ENCODE measurements around the gene APCDD1L.

The APCDD1L gene

DNA sequence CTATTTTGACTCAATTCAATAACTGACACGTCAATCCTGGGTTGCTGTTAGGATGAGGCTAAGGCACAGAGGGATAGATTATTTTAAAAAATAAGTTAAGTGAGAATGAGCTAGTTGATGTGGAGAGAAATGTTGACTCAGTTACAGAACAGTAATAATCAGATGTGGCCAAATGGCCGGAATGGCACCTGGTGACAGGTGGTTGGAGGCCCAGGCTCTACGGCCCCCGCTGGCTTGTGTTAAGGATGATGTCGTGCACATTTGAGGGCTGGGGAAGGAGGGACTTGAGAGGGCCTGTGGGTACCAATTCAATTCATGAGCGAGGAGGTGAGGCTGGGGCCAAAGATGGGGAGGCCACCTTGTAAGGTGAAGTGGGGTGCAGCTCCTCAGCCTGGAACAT, 31.7 kb downstream of the APCDD1L start:
- no peak for DNase-seq

DNA sequence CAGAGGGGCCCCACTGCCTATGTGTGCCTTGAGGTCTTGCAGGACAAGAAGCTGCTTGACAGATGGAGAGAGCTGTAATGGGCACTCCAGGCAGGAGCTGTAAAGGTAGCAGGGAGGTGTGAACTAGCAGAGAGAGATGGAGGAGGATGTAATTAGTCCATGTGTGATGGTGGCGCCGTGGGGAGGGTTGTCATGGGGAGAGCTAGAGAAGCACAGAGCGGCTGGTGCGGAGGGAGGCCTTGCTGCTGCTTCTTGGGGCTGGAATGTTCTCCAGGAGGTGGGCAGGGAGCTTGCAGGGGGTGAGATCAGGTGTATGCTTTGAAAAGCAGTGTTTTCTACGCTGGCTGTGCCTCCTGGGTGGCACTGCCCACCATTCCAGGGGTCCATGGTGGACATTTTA, 32.1 kb downstream of the APCDD1L start:
- DNase-seq: no peak

DNA sequence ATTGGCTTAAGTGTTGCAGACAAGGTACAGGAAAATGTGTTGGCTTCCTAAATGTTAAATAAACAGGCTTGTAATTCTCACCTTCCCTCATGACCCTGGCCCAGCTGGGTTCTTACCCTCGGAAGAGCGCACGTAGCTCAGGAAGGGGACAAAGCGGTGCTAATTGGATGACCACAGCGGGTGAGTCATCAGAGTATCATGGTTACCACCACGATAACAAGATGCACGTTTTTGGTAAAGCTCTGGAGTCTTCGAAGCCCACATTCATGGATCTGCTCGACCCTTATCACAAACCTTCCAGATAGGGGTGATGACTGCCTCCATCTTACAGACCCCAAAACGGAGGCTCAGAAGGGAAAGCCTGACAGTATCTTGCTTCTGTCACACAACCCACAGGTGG, 32.8 kb downstream of the APCDD1L start:
- DNase-seq: no peak

DNA sequence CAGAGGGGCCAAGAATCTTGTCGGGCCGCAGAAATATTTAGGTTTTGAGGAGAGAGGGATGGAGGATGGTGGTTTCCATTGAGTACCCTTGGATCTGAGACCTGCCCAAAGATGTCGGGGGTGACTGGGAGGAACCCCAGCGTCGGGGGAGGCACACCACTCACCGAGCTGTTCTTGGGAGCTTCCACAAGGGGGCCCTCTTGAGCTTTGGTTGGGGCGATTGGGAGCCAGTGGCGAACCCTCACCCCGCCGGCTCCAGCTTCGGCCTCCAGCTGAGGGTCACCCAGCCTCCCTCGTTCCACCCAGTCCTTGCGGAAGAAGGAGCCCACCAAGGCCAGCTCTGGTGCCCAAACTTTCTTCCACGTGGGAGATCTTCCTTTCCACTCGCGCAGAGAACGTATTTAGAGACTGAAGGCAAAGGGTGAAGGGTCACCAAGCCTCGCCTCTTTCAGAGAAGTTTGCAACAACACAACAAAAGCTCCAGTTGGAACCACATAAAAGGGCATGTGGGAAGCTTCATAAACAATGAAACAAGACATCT, 33.6 kb downstream of the APCDD1L start:
- DNase-seq: peak; percentile 72 to 79

DNA sequence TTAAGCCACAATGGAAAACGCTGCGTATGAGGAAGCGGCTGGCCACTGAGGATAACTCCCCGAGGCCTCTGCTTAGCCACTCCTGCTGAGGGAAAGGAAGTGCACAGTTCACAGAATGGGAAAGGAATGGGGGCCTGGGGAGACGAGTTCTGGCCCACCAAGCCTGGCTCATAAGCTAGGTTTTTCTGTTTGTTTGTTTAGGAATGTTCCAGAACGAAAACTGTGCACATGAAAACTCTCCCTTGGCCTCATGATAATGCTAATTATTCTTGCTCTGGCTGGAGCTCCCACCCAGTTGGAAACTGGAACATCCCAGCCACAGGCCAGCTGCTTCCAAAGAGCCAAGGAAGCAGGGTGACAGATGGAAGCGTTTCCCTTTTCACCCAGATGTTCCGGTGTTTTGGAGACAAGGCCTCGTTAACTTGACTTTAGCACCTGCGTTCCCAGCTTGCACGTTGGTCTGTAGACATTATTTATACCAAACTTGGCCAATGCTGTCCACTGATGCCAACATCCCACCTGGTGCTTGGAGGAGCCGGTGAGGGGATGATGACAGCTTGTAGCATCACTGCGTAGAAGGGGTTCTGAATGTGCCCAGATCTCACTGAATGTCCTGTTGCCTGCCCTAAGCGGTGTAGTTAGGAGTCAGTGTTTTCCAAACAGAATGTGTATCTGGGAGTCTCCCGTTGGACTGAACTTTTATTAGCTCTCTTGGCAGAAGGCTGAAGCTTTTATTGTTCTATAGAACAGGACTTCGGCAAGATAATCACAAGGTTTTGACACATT, 34.5 kb downstream of the APCDD1L start:
- no peak for DNase-seq

DNA sequence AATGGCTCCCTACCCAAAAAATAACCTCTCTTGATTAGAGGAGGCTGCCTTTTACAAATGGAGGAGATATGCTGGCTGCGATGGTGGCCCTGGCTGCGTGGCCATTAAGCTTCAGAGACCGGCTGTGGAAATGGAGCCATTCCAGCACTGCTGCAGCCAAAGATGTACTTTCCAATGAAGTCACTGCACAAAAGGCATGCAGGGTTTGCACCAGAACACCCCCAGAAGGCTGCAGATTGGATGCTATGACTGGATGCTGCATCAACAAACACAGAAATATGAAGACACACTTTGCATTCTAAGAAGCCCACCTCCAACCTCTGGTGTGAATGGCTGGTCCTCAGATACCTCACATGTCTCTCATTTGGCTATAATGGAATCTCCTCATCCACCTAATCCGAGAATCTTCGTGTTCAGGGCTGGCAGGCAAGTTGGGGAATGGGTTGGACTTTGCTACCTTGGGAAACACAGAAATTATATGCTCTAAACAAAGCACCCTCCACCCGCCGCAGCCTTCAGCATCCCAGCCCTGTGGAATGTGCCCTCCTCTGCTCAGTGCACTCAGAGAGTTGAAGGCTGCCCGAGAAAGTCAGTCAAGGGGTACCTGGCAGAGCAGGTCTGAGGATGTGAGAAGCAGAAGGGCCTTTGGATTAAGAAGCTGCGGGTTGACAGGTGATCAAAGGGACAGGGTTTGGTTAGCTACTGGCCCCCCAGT, 35.3 kb downstream of the APCDD1L start:
- no peak for DNase-seq

DNA sequence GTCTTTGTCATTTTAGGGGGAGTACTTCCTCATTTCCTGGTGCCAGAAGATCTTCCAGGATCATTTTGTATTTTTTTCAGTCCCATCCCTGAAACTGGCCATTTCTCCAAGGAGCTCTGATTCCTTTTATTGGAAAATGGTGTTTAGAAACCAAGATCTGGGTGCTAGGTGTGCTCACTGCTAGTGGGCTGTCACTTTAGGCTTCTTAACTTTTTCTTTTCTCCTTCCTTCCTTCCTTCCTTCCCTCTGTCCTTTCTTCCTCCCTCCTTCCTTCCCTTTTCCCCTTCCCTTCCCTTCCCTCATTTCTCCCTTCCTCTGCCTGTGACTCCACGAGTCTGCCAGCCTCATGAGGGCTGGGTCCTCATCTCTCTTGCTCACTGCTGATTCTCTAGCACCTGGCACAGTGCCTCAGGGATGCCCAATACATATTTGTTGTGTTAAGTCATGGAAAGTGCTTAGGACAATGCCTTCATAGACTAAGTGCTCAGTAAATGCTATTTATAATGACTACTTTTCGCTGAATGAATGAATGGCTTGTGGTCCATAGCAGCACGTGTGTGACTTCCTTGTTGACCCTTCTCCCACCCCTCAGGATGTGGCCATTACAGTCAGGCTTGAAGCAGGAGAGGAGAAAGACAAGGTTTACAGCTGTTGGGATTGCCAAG, 36.9 kb downstream of the APCDD1L start:
- no peak for DNase-seq

DNA sequence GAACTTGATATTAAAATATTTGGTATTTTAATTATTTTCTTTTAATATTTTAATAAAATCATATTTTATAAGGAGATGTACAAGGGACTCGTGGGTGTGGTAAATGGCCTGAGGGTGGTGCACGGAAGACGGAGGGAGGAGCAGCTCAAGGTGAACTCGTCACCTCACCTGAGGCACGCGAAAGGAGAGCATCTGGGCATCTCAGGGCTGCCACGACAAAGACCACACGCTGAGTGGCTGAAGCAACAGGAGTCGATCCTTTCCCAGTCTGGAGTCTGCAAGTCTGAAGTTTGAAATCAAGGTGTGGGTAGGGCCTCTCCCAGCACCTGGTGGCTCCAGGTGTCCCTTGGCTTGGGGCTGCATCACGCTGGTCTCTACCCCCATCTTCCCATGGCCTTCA, 39.7 kb downstream of the APCDD1L start:
- DNase-seq: no peak

DNA sequence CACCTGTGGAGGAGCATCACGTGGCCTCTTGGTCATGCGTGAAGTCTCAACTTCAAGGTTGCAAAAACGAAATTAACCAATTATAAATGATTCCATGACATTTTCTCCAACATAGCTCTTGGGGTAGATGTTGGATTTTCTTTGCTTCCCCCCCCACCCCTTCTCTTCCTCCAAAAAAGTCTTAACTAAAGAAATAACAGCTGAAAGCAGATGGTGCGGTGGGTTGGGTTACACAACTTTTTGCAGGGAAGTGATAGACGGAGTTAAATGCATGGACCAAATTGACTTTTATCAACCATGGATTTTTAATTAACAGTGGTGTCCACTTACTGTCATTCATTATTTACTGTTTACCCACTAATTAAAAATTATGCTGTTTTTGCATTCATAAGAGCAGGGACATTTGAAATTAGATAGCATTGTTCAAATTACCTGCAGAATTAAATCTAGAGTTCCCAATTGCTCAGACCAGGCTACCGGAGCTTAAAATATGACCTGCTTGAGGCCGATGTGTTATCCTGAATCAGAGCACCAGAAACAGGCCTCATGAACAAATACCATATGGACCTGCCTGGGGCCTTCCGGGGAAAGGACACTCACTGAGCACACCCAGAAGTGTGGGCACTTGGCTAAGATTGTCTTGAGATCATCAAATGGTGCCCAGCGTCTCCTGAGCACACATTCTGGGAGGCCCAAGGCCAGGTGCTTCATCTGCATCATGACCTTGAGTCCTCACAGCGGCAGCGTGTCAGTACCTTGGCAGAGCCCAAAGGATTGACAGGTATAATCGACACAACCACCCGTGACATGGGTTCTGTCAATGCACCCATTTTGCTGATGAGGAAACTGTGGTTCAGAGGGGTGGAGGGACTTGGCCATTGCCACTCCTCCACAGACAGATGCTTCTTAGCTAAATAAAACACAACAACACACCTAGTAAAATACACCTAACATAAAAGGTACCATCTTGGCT, 41.5 kb downstream of the APCDD1L start:
- DNase-seq: no peak

DNA sequence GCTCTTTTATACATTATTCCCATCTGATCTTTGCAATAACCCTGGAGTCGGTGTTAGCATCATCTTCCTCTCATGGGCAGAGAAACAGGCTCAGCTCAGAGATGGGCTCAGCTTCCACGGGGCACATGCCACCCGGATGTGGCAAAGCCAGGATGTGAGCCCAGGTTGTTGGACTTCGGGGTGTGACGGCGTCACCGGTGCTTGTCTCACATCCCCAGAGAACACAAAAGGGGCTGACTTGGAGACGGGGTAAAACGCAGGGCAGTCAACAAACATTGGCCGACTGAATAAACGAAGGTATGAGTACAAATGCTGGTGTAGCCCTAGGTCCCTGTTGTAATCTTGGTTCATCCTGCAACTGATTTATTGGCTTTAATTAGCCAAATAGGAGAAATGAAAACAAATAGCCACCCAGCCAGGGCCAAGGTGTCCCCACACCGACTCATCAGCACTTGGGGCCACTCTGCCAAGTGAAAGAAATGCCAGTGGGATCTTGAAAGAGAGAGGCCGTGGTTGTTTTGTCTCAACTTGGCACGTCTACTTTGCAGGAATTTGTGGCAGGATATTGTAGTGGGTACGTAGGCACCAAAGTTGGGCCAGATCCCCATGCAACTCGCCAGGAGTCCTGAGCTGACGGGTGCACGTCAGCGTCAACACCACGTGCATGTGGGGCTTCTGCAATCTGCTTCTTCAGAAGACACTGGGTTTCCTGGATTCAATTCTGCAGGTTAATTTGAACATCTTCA, 42.8 kb downstream of the APCDD1L start:
- no peak for DNase-seq

DNA sequence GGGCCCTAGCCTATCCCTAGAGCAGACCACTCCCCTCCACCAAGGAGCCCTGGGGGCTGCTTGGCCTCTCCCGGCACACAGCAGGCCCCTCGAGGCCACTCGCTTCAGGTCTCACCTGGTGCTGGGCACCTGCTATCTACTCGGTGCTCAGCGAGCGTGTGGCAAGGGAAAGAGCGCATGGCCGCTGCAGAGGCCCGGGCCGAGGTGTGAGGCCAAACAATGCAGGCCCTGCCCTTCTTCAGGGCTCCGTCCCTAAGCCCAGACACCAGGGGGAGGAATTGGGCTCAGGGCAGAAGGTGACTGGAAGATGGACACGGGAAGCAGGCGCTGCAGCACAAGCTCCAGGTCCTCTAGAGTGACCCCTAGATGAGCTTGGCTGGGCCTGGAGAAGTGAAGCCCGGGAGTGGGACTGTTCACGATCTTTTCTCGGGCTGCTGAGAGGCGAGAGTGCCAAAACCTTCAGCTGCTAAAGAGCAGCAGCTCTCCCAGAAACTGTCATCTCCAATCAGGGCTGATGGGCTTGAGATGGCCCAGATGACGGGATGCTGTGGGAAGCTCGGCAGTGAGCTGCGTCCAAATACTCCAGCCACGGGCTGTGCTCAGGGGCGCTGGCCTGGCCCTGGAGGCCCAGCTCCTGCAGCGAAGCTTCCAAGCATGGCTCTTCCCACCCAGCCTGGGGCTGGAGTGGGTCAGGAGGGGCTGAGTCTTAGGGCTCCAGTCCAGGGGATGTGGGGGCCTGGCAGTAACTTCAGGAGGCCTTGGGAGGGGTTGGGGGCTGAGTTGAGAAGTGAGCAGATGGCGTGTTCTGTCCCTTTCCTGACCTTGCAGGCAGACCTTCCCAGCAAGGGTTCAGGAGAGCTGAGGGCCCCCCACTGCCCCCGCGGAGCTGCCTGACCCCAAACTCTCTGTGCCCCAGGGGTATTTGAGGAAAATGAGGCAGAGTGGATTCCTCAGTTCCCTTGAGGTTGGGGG, 43.7 kb downstream of the APCDD1L start:
- DNase-seq: no peak

DNA sequence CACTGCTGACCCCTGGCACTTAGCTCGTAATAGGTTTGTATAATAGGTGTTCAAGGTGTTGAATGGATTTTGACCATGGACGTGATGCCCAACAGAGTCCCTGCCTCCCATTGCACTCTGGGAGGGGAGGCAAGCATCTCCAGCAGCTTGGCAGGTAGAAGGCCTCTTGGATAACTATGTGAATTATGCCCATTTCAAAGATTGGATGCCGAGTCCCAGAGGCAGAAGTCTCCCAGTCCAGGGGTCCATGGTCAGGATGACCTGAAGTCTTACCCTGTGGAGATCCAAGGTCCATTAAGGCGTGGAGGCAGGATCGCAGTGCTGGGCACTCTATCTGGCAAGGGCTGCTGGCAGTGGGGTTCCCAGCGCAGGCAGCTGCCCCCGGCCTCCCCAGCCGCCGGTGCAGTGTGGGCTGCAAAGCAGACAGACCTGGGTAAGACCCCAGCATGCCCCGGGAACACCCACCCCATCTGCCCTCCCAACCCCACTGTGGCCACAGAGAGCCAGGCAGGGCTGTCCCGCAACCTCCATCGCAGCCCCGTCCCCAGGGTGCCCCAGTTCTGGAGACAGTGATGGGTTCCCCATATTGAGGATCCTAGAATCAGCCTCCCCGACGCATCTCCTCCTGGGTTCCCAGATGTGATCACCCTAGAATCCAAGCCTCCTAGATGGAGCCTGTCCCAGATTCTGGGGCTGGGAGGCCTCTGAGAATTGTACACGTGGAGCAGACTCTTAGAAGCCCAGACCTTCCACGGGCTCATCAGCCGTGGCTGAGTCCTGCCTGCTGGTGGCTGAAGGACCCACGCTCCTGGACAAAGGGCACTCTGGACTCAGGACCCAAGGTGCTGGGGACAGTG, 44.6 kb downstream of the APCDD1L start:
- no peak for DNase-seq

DNA sequence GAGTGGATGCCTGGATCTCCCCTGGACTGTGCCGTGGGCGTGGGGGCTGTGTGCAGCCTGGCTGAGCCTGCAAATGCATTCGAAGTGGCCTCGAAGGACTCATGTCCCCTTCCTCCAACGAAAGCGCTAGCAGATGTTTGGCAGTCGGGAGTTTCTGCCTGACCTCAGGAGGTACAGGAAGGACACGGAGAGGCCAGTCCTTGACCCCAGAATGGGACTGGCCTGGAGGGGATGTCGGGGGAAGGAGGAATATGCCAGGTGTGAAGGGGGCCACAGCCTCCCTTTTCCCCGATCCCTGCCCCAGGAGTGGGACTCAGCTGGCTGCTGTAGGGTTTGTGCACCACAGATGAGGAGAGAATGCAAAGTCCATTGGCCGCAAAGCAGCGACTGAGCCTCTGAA, 45.6 kb downstream of the APCDD1L start:
- no peak for DNase-seq

DNA sequence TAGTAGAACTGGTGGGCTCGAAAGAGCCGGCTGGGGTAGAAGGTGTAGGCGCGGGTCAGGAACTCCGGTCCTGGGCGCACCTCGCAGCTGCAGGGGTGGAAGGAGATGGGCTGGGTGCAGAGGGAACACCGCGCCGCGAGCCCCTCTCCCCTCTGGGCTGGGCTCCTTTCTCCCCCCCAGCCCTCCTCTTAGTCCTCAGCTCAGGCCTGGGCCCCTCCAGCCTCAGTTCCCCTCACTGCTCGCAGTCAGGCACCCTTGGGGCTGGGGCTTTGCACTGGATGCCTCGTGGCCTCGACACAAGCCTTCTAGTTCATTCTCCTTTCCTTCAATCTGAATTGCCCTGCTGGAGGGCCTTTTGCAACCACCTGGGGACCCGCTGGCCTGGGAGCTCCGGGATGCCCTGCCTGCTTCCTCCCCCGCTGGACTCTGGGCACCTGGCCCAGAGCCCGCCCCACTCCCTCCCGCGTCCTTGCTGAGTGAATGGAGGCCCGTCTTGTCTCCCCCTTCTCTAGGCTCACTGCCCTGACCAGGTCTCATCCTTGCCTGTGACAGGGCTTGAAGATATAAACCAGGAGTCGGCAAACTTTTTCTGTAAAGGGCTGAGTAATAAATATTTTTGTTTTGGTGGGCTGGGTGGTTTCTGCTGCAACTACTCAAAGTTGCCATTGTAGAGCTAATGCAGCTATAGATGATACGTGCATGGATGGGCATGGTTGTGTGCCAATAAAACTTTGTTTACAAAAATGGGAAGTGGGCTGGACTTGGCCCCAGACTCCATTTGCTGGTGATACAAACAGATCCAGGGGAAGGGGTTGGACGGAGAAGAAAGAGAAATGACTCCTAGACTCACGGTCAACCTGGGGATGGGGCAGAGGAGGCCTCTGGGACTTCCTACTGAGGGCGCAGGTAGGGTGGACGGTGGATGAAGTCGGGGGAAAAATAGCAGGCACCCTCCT, 47.3 kb downstream of the APCDD1L start:
- no peak for DNase-seq

DNA sequence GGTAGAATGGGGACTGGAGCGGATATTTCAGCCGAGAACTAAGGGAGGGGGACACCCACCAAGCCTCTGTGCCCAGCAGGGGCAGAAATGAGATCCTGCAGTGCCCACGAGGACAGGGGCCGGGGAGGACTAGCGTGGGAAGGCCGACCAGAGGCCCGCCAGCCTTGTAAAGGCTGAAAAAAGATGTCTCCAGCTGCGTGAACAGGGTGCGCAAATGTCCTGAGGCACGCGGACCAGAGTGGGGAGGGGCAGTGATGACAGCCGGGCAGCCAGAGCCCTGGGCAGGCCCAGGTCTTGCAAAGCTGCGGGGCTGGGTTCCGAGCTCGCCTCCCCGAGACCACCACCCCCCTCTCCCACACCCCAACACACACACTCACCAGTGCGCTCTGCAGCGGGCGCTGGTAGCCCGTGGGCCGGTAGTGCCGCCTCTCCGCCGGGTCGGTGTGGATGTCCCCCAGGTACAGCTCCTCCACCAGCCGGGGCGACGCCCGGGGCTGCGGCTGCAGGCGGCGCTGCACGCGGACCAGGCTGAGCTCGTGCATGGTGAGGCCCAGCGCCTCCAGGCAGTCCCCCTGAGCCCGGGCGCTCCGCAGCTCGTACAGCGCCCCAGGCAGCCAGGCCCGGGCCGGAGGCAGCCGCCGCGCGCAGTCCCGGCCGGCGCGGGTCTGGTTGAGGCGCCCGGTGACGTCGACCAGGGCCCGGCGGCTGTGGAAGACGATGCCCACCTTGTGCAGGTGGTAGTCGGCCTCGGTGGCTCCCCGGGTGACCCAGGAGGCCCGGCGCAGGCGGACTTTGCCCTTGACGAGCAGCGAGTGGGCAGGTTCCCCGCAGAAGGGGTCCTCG, 48.2 kb downstream of the APCDD1L start:
- no peak for DNase-seq

DNA sequence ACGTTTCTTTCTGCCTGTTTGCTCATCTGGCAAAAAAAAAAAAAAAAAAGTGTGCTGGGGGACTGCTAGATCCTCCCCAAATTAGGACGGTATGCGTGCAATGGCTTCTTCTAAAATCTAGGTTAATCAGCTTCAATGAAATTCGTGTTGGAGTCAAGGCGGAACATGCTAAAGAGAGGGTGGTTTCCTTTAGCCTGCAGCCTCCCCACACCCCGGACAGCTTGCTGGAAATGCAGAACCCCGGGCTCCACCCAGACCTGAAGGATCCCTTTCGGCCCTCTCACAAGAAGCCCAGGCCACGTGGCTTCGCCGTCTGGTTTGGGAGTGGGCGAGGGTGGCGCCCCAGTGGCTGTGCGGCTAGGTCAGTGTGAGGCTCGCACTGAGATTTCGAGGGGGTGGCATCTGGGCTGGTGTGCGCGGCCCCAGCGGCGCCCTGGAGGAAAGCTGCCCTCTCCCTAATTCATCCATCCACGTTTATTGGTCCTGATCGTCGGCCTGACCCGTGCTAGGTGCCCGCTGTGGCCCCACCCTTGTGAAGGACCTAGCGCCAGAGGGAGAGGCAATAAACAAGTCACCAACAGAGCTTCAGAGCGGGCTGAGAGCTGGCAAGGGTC, 49.0 kb downstream of the APCDD1L start:
- DNase-seq: no peak

DNA sequence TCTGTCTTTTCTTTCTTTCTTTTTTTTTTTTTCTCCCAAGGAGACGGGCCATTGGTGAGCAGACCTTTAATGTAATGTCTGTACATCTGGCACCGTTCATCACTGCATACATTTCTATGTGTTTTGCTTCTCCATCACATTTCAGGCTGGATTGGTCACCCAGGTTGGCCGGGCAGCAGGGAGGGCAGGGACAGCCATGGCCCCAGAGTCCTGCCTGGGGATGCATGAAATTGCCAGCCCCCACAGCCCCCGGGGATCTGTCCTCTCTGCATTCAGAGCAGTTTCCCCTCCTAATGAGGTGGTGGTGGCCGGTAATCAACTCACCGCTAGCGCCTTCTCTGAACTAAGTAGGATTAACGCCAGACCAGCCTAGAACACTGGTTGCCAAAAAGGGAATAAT, 50.4 kb downstream of the APCDD1L start:
- DNase-seq: no peak
